ENCODE results near the gene OTOS.

Gene OTOS

GRCh38 chr2:240111253-240111652 lies 29.2 kb downstream of the OTOS start:
- DNase-seq, result no peak

GRCh38 chr2:240109386-240109785 lies 31.1 kb downstream of the OTOS start:
- DNase-seq, result no peak

- DNase-seq, result no peak
Observed at GRCh38 chr2:240107477-240107796, 33.0 kb downstream of the OTOS start.

GRCh38 chr2:240106765-240107476 lies 33.5 kb downstream of the OTOS start:
- DNase-seq, result no peak

GRCh38 chr2:240105982-240106381 lies 34.5 kb downstream of the OTOS start:
- DNase-seq, result no peak

GRCh38 chr2:240103136-240103535 lies 37.3 kb downstream of the OTOS start:
- DNase-seq, result no peak

- DNase-seq, result no peak
Observed at GRCh38 chr2:240098349-240098748, 42.1 kb downstream of the OTOS start.

GRCh38 chr2:240095556-240096523 lies 44.6 kb downstream of the OTOS start:
- DNase-seq, result no peak

GRCh38 chr2:240089306-240089705 lies 51.2 kb downstream of the OTOS start:
- DNase-seq, result no peak

Measured in activated effector memory CD4-positive, alpha-beta T cell treated with Interleukin-2 at 50 U/mL for 16 hours (primary cell).